ENCODE results near the gene P3H2. TPM values are rescaled to one million over a fixed set of nuclear protein-coding genes. Genes with fewer than 3 reads are reported as not detected.

P3H2 gene
- total and polyA plus RNA-seq, 2 experiments from 2014 or later, result 14.5 TPM

- Histone ChIP-seq H3K79me2 (no peaks in the 10 kb centered on the region), H3K36me3 (replicated peaks; ENCODE audit: insufficient read depth, low read depth) (no peaks in the 10 kb centered on the region), H3K4me2 (no peak overlapping the region), H2AFZ (no peak overlapping the region), H3K9me3 (ENCODE audit: low read depth) (no peaks in the 10 kb centered on the region), H3K9me2 (replicated peaks; ENCODE audit: insufficient read depth) (no peaks in the 10 kb centered on the region), H3K27me3 (no peaks in the 10 kb centered on the region), H3K27ac (no peak overlapping the region), H3K4me1 (ENCODE audit: insufficient read depth) (no peaks in the 10 kb centered on the region), H4K20me1 (ENCODE audit: insufficient read depth, poor library complexity, severe bottlenecking) (no peaks in the 10 kb centered on the region), H3K4me3 (no peak overlapping the region)
- no peak for DNase-seq (ENCODE audit: low spot score)
- WGBS (ENCODE audit: low lambda C conversion rate, missing lambda C conversion rate), result 94% methylated on average over 12 of the region's 12 CpGs
- no peak for TF ChIP-seq EZH2phosphoT487 (IDR thresholded peaks at IDR 0.05; ENCODE audit: low read depth, severe bottlenecking, unreplicated experiment)
Observed at GRCh38 chr3:189974359-189974758, 146.3 kb downstream of the P3H2 start.

- Histone ChIP-seq H4K20me1 (ENCODE audit: insufficient read depth, poor library complexity, severe bottlenecking) (no peaks in the 10 kb centered on the region), H3K4me2 (no peak overlapping the region), H3K4me3 (no peak overlapping the region), H3K4me1 (ENCODE audit: insufficient read depth) (no peaks in the 10 kb centered on the region), H3K9me2 (replicated peaks; ENCODE audit: insufficient read depth) (no peaks in the 10 kb centered on the region), H3K27me3 (no peaks in the 10 kb centered on the region), H3K9me3 (ENCODE audit: low read depth) (no peaks in the 10 kb centered on the region), H3K36me3 (replicated peaks; ENCODE audit: insufficient read depth, low read depth) (no peaks in the 10 kb centered on the region), H3K27ac (no peak overlapping the region), H2AFZ (no peak overlapping the region), H3K79me2 (no peaks in the 10 kb centered on the region)
- 31% methylated on average over 5 of the region's 5 CpGs for WGBS (ENCODE audit: low lambda C conversion rate, missing lambda C conversion rate)
- peak; percentile 79 for DNase-seq (ENCODE audit: low spot score)
- TF ChIP-seq CTCF (IDR thresholded peaks at IDR 0.05; ENCODE audit: poor library complexity), result peak; percentile 83
- TF ChIP-seq EZH2phosphoT487 (IDR thresholded peaks at IDR 0.05; ENCODE audit: low read depth, severe bottlenecking, unreplicated experiment), result no peak
- TF ChIP-seq EZH2 (IDR thresholded peaks at IDR 0.05; ENCODE audit: borderline replicate concordance), result no peak
Observed at GRCh38 chr3:189967254-189967865, 153.3 kb downstream of the P3H2 start.

GRCh38 chr3:189966843-189967242 is 153.9 kb downstream of the P3H2 start:
- Histone ChIP-seq H2AFZ (no peak overlapping the region), H3K27ac (no peak overlapping the region), H3K4me1 (ENCODE audit: insufficient read depth) (no peaks in the 10 kb centered on the region), H3K9me3 (ENCODE audit: low read depth) (no peaks in the 10 kb centered on the region), H3K79me2 (no peaks in the 10 kb centered on the region), H4K20me1 (ENCODE audit: insufficient read depth, poor library complexity, severe bottlenecking) (no peaks in the 10 kb centered on the region), H3K27me3 (no peaks in the 10 kb centered on the region), H3K9me2 (replicated peaks; ENCODE audit: insufficient read depth) (no peaks in the 10 kb centered on the region), H3K4me3 (no peak overlapping the region), H3K4me2 (no peak overlapping the region), H3K36me3 (replicated peaks; ENCODE audit: insufficient read depth, low read depth) (no peaks in the 10 kb centered on the region)
- WGBS (ENCODE audit: low lambda C conversion rate, missing lambda C conversion rate), result 66% methylated on average over 5 of the region's 5 CpGs
- no peak for DNase-seq (ENCODE audit: low spot score)
- TF ChIP-seq CTCF (IDR thresholded peaks at IDR 0.05; ENCODE audit: poor library complexity) (no peak), EZH2 (IDR thresholded peaks at IDR 0.05; ENCODE audit: borderline replicate concordance) (no peak), EZH2phosphoT487 (IDR thresholded peaks at IDR 0.05; ENCODE audit: low read depth, severe bottlenecking, unreplicated experiment) (no peak)

- Histone ChIP-seq H3K79me2 (no peaks in the 10 kb centered on the region), H3K27me3 (no peaks in the 10 kb centered on the region), H3K9me2 (replicated peaks; ENCODE audit: insufficient read depth) (no peaks in the 10 kb centered on the region), H3K4me1 (ENCODE audit: insufficient read depth) (no peaks in the 10 kb centered on the region), H3K27ac (no peak overlapping the region), H4K20me1 (ENCODE audit: insufficient read depth, poor library complexity, severe bottlenecking) (no peaks in the 10 kb centered on the region), H3K4me2 (no peak overlapping the region), H3K4me3 (no peak overlapping the region), H2AFZ (no peak overlapping the region), H3K9me3 (ENCODE audit: low read depth) (no peaks in the 10 kb centered on the region), H3K36me3 (replicated peaks; ENCODE audit: insufficient read depth, low read depth) (no peaks in the 10 kb centered on the region)
- no peak for TF ChIP-seq EZH2 (IDR thresholded peaks at IDR 0.05; ENCODE audit: borderline replicate concordance)
- no peak for TF ChIP-seq EZH2phosphoT487 (IDR thresholded peaks at IDR 0.05; ENCODE audit: low read depth, severe bottlenecking, unreplicated experiment)
- TF ChIP-seq CTCF (IDR thresholded peaks at IDR 0.05; ENCODE audit: poor library complexity), result no peak
- WGBS (ENCODE audit: low lambda C conversion rate, missing lambda C conversion rate), result 81% methylated on average over 9 of the region's 9 CpGs
- no peak for DNase-seq (ENCODE audit: low spot score)
Observed at GRCh38 chr3:189964623-189965332, 155.9 kb downstream of the P3H2 start.

All from hepatocyte (in vitro differentiated cells).